GM12874 (cell line): ENCODE measurements around the gene EYS.

Experiments used
- TF ChIP-seq, protein P1 (sequence below): IDR thresholded peaks from 2 replicates; pipeline ENCODE4 v1.5.1; 2011; ENCODE audit warnings: low read depth, mild to moderate bottlenecking, control low read depth, low read length, moderate library complexity; ENCODE audit not compliant: insufficient read depth

Gene EYS

DNA sequence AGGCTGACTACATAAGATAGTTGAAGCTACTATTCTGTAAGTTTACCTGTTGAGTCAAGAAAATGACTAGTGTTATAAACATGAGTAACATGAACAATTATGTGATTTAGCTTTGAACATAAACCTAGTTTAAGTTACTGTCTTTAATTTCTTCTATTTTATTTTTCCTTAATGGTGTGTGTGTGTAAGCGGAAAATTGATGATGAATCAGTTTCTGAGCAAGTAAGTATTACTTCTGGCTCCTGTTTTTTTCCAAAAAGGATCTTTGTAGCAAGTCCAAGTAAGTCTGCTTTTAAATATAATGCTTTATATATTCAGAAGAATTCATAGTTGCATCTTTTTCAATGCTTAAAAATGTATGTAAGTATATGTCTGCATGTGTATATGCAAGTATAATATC, 786.8 kb downstream of the EYS start:
- TF ChIP-seq, protein P1, sequence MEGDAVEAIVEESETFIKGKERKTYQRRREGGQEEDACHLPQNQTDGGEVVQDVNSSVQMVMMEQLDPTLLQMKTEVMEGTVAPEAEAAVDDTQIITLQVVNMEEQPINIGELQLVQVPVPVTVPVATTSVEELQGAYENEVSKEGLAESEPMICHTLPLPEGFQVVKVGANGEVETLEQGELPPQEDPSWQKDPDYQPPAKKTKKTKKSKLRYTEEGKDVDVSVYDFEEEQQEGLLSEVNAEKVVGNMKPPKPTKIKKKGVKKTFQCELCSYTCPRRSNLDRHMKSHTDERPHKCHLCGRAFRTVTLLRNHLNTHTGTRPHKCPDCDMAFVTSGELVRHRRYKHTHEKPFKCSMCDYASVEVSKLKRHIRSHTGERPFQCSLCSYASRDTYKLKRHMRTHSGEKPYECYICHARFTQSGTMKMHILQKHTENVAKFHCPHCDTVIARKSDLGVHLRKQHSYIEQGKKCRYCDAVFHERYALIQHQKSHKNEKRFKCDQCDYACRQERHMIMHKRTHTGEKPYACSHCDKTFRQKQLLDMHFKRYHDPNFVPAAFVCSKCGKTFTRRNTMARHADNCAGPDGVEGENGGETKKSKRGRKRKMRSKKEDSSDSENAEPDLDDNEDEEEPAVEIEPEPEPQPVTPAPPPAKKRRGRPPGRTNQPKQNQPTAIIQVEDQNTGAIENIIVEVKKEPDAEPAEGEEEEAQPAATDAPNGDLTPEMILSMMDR, result no peak

DNA sequence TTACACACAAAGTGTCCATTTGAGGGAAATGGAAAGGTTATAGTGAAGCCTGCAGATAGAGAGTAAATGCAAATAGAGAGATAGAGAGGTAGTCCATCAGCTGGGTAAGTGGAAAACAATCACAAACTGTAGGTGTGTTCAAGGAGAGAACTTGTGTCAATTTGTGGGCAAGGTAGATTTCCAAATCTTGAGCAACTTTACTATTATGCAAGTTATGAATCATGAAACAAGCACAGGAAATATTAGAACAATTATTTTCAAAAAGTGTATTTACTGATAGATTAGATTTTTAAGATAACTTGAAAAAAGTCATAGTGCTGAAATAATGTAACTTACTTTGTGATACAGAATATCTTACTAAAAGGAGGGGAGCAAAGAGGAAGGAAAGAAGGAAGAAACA, 792.9 kb downstream of the EYS start:
- TF ChIP-seq, protein P1, result no peak

DNA sequence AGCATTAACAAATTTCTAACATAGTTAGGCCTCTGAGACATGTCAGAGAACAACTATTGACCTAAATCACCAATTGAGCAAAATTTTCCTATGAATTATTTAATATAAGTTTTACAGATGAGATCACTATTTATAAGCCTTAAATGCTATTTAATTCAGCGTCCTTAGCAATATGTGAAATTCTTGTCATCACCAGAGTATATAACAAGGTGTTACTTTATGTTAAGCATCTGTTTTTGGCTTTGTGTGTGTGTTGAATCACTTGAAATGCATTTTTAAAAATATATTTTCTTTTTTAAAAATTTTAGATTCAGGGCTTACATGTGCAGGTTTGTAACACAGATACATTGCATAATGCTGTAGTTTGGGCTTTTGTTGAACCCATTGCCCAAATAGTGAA, 794.1 kb downstream of the EYS start:
- TF ChIP-seq, protein P1, result no peak

DNA sequence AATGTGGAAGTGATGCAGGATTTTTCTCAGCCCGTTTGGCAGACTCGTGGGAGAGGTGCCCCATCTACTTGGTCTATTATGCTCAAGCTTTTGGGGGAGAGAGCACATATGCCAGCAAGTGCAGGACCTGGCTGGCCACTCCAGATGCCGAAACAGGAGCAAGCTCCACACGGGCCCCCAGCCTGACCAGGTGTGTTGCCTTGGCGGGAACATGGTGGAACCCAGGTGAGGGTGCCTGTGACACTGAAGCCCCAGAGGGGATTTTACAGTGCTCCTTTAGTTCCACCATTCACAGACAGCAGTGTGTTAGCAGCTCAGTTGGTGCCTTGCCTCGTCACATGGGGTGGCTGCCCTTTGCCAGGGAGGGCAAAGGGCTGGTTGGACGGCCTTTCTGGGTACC, 798.9 kb downstream of the EYS start:
- TF ChIP-seq, protein P1, result no peak

DNA sequence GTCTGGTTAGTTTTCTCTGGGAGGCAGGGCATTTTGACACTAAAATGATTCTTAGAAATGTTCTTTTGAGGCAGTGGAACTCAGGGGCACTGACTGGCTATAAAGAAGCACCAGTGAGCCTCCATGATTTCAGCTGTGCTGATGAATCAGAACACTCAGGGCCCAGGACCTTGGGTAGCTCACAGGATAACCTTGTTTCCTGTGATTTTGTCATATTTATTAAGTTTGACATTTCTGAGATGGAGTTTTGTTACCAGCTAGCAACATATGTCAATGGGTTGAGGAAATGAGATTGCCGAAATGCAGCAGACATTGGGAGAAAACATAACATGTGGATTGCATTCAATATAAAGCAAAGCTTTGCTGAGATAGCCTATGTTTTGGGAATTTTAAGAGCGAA, 802.4 kb downstream of the EYS start:
- TF ChIP-seq, protein P1, result no peak

DNA sequence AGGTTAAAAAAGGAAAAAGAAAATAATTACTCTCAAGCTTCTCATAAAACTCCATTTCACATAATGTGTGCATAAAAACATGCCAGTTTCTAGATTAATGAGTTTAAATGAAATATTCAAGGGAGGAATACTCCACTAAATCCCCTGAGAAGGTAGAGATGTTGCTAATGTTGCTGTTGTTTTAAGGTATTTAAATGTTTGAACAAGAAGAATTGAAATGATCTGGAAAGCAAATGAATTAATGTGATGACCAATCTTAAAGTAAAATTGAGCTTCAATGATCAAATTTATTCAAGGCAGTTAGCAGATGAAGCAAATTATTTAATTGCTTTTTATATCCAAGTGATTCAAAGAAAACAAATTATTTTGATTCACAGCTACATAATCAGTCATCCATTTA, 804.4 kb downstream of the EYS start:
- TF ChIP-seq, protein P1, result no peak

DNA sequence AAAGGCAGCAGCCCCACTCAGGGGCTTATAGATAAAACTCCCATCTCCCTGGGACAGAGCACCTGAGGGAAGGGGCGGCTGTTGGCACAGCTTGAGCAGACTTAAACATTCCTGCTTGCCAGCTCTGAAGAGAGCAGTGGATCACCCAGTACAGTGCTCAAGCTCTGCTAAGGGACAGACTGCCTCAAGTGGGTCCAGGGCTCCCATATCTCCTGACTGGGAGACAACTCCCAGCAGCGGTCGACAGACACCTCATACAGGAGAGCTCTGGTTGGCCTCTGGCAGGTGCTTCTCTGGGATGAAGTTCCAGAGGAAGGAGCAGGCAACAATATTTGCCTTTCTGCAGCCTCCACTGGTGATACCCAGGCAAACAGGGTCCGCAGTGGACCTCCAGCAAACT, 810.1 kb downstream of the EYS start:
- TF ChIP-seq, protein P1, result no peak

DNA sequence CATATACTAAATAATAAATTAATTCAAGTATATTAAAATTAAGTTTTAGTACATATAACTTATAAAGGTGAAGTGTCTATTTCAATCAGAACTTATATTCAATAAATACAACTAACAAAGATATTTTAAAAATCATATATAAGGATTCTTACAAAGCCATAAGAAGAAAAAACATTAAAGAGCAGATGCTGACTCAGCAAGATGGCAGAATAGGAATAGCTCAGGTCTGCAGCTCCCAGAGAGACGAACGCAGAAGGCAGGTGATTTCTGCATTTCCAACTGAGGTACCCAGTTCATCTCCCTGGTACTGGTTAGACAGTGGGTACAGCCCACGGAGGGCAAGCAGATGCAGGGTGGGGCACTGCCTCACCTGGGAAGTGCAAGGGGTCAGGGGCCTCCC, 811.1 kb downstream of the EYS start:
- TF ChIP-seq, protein P1, result no peak
